ENCODE data around the gene PROKR1. TPM values are rescaled to one million over a fixed set of nuclear protein-coding genes. Genes with fewer than 3 reads are reported as not detected.
"Not testable (repeated sequence)": the region's sequence is repeated elsewhere in the genome, so short reads cannot be mapped to it uniquely, and the experiment has no call there.

PROKR1 gene
- total RNA-seq, 1 experiment from 2014 or later: not detected

DNA sequence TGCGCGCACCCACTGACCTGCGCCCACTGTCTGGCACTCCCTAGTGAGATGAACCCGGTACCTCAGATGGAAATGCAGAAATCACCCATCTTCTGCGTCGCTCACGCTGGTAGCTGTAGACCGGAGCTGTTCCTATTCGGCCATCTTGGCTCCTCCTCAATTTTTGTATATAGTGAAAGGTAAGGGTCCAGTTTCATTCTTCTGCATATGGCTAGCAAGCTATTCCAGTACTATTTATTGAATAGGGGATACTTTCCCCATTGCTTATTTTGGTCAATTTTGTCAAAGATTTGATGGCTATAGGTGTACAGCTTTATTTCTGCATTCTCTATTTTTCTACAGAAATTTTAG, 36.5 kb downstream of the PROKR1 start:
- DNase-seq (ENCODE audit: low read depth, low spot score); intact Hi-C loops (cut with micrococcal nuclease); H3K9me2 ChIP-seq (ENCODE audit: insufficient read depth); H4K20me1 ChIP-seq (ENCODE audit: insufficient read depth); H3K27me3 ChIP-seq (ENCODE audit: insufficient read depth, low read length); H3K9ac ChIP-seq (ENCODE audit: low read length); H3K9me3 ChIP-seq (ENCODE audit: control insufficient read depth in 1 of 2, insufficient read depth in 1 of 2, low read depth in 1 of 2, low read length in 2 of 2); CTCF ChIA-PET; H3K79me2 ChIP-seq (ENCODE audit: insufficient read depth, low read length); H3K27ac ChIP-seq (ENCODE audit: low read depth, low read length); BruUV-seq (replicated peaks); H2AFZ ChIP-seq (ENCODE audit: low read depth, low read length, poor library complexity, severe bottlenecking); H3K4me1 ChIP-seq (ENCODE audit: control insufficient read depth in 1 of 2, insufficient read depth in 2 of 2, low read length in 2 of 2); POLR2A ChIA-PET; H3K4me2 ChIP-seq (ENCODE audit: low read length); H3K4me3 ChIP-seq (replicated peaks in 1 of 2; ENCODE audit: low read depth in 1 of 2, low read length in 2 of 2); ATAC-seq; H3K36me3 ChIP-seq (ENCODE audit: control insufficient read depth in 1 of 2, insufficient read depth in 2 of 2, low read length in 2 of 2); RAD21 ChIA-PET (ENCODE audit: low non-redundant PET in 1 of 2, low total read pairs in 2 of 2, uncharacterized antibody in 2 of 2, unreplicated experiment in 2 of 2): not testable (repeated sequence)

DNA sequence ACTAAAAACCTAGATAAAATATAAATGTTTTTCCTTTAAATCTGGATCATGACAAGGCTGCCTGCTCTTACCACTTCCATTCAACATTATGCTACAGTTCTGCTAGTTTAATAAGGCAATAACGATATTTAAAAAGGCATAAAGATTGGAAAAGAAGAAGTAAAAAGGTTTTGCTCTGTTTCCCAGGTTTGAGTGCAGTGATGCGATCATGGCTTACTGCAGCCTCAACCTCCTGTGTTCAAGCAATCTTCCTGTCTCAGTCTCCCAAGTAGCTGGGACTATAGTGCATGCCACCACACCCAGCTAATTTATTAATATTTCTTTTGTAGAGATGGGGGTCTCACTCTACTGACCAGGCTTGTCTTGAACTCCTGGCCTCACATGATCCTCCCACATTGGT, 40.8 kb downstream of the PROKR1 start:
- ChIA-PET CTCF (no interaction called here), RAD21 (ENCODE audit: low non-redundant PET in 1 of 2, low total read pairs in 2 of 2, uncharacterized antibody in 2 of 2, unreplicated experiment in 2 of 2) (no interaction called here), POLR2A (no interaction called here)
- TF ChIP-seq CEBPB (IDR thresholded peaks at IDR 0.05; ENCODE audit: low read depth) (no peak), ZNF274 (IDR thresholded peaks at IDR 0.05; ENCODE audit: low read depth, low read length) (no peak), RAD21 (IDR thresholded peaks at IDR 0.05; ENCODE audit: low read depth) (no peak)
- TF ChIP-seq, protein P1, sequence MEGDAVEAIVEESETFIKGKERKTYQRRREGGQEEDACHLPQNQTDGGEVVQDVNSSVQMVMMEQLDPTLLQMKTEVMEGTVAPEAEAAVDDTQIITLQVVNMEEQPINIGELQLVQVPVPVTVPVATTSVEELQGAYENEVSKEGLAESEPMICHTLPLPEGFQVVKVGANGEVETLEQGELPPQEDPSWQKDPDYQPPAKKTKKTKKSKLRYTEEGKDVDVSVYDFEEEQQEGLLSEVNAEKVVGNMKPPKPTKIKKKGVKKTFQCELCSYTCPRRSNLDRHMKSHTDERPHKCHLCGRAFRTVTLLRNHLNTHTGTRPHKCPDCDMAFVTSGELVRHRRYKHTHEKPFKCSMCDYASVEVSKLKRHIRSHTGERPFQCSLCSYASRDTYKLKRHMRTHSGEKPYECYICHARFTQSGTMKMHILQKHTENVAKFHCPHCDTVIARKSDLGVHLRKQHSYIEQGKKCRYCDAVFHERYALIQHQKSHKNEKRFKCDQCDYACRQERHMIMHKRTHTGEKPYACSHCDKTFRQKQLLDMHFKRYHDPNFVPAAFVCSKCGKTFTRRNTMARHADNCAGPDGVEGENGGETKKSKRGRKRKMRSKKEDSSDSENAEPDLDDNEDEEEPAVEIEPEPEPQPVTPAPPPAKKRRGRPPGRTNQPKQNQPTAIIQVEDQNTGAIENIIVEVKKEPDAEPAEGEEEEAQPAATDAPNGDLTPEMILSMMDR (IDR thresholded peaks at IDR 0.05 in 2 of 3, conservative IDR thresholded peaks at IDR 0.05 in 1 of 3; ENCODE audit: borderline replicate concordance in 1 of 3, insufficient read depth in 1 of 3, low read depth in 2 of 3, low read length in 2 of 3): no peak
- TF ChIP-seq, protein P2, sequence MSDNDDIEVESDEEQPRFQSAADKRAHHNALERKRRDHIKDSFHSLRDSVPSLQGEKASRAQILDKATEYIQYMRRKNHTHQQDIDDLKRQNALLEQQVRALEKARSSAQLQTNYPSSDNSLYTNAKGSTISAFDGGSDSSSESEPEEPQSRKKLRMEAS (IDR thresholded peaks at IDR 0.05): no peak
- Histone ChIP-seq H4K20me1 (ENCODE audit: insufficient read depth) (no peaks in the 10 kb centered on the region), H2AFZ (ENCODE audit: low read depth, low read length, poor library complexity, severe bottlenecking) (no peak overlapping the region), H3K79me2 (ENCODE audit: insufficient read depth, low read length) (no peaks in the 10 kb centered on the region), H3K9me2 (ENCODE audit: insufficient read depth) (no peaks in the 10 kb centered on the region), H3K4me2 (ENCODE audit: low read length) (no peak overlapping the region), H3K4me3 (replicated peaks in 1 of 2; ENCODE audit: low read depth in 1 of 2, low read length in 2 of 2) (no peak overlapping the region), H3K4me1 (ENCODE audit: control insufficient read depth in 1 of 2, insufficient read depth in 2 of 2, low read length in 2 of 2) (no peaks in the 10 kb centered on the region), H3K27me3 (ENCODE audit: insufficient read depth, low read length) (no peaks in the 10 kb centered on the region), H3K9me3 (ENCODE audit: control insufficient read depth in 1 of 2, insufficient read depth in 1 of 2, low read depth in 1 of 2, low read length in 2 of 2) (no peaks in the 10 kb centered on the region), H3K36me3 (ENCODE audit: control insufficient read depth in 1 of 2, insufficient read depth in 2 of 2, low read length in 2 of 2) (no peaks in the 10 kb centered on the region), H3K27ac (ENCODE audit: low read depth, low read length) (no peak overlapping the region), H3K9ac (ENCODE audit: low read length) (no peak overlapping the region)
- BruUV-seq (replicated peaks): no TSS peak
- ATAC-seq (no peak), DNase-seq (ENCODE audit: low read depth, low spot score) (no peak)
- intact Hi-C loops (cut with micrococcal nuclease): no loop called here

All from HCT116 (cell line).